VCaP (cell line): ENCODE measurements around the gene RAB37.

Experiments
- H3K27ac ChIP-seq: fragments of 450-650 bp; 2 replicates; pipeline ENCODE4 v1.5.1; 2017
- TF ChIP-seq, protein P1 (sequence below): fragments of 450-650 bp; conservative IDR thresholded peaks from 2 replicates; pipeline ENCODE4 v1.5.1; 2017; ENCODE audit warnings: mild to moderate bottlenecking, moderate library complexity

RAB37 gene, protein sequence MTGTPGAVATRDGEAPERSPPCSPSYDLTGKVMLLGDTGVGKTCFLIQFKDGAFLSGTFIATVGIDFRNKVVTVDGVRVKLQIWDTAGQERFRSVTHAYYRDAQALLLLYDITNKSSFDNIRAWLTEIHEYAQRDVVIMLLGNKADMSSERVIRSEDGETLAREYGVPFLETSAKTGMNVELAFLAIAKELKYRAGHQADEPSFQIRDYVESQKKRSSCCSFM

DNA sequence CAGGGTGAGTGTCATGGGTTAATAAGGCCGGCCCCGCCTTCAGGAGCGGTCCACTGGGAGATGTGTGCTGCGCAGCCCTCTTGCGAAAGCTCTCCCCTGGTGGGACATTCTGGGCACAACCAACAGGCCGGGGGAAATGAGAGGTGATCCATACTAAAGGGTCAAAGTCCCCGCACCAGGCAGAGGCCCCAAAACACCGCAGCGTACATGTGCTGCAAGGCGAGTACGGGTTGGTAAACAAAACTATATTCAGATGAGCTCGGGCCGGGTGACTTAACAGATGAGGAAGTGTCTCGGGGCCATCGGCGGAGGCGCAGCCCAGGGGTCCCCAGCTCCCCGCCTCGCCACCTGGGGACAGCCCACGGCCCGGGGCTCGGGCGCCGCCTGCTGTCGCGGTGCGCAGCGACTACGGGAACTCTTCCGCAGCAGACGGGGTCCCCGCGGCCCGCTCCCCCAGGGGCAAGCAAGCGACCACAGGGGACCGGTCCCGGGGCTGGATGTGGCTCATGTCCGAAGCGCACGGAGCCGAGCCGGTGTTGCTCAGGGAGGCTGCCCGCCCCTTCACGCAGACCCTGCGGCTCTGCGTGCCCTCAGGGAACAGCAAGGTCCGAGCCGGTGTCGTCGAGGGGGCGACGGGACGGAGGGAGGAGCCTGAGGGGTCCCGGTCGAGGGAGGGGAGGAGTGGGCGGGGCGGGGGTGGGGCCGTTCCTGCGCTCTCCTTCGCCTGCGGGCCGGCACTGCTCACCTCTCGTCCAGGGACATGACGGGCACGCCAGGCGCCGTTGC lies at the start of gene RAB37:
RAB37 (plus strand) TSS at position 744 of the 786 bp plus-strand sequence; CDS start at position 761, 17 bp downstream.
- TF ChIP-seq, protein P1, sequence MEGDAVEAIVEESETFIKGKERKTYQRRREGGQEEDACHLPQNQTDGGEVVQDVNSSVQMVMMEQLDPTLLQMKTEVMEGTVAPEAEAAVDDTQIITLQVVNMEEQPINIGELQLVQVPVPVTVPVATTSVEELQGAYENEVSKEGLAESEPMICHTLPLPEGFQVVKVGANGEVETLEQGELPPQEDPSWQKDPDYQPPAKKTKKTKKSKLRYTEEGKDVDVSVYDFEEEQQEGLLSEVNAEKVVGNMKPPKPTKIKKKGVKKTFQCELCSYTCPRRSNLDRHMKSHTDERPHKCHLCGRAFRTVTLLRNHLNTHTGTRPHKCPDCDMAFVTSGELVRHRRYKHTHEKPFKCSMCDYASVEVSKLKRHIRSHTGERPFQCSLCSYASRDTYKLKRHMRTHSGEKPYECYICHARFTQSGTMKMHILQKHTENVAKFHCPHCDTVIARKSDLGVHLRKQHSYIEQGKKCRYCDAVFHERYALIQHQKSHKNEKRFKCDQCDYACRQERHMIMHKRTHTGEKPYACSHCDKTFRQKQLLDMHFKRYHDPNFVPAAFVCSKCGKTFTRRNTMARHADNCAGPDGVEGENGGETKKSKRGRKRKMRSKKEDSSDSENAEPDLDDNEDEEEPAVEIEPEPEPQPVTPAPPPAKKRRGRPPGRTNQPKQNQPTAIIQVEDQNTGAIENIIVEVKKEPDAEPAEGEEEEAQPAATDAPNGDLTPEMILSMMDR: peak; percentile 38
- no peak within 1 kb of the TSS; the same call in 1 of the 2 replicates for H3K27ac ChIP-seq

DNA sequence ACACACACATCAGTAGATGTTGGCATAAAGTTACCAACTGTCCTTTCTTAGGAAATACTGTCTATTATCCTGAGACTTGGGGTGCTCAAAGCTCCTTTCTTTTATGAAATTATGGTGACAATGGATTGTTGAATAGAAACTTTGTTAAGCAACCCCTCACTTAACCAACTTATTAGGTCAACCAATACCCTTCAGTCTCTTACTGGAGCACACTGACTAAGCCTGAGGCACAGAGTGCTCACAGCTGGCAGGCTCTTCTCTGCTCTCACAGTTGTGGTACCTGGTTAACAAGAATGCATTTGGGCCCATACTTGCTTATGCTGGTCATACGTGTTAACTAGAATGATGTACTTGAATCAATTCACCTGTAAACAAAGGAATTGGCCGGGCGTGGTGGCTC lies 49.2 kb upstream of the RAB37 start:
- H3K27ac ChIP-seq: no peak overlapping the region

DNA sequence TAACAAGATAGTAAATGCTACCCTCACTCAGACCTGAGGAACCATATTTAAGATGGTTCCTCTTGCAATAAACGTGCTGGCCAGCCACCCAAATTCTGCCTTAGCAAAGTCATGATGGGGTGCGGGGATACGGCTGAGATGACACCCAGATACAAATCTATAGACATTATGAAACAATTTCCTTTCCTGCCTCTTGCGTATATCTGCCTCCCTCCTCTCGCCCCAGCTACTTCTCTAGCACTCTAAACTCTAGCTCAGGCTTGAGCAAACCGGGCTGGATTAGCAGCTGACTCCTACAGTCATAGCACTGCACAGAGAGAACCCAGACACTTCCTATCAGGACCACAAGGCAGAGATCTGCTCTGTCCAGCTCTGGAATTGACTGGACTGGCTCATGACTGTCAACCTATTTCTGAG lies 46.6 kb upstream of the RAB37 start:
- TF ChIP-seq, protein P1: no peak
- no peak overlapping the region for H3K27ac ChIP-seq

More for the DNA sequence above, 49.2 kb upstream of the RAB37 start:
- TF ChIP-seq, protein P1: no peak

DNA sequence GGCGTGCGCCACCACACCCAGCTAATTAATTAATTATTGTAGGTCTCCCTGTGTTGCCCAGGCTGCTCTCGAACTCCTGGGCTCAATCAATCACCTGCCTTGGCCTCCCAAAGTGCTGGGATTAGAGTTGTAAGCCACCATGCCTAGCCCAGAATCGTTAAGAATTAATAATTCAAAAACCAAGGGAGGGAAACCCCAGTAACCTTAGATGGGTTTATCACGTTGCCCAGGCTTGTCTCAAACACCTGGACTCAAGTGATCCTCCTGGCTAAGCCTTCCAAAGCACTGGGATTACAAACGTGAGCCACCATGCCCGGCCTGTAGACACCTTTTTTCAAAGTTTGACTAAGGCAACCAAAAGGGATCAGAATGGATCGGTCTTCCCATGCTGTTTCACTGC lies 45.9 kb upstream of the RAB37 start:
- TF ChIP-seq, protein P1: no peak
- no peak overlapping the region for H3K27ac ChIP-seq

DNA sequence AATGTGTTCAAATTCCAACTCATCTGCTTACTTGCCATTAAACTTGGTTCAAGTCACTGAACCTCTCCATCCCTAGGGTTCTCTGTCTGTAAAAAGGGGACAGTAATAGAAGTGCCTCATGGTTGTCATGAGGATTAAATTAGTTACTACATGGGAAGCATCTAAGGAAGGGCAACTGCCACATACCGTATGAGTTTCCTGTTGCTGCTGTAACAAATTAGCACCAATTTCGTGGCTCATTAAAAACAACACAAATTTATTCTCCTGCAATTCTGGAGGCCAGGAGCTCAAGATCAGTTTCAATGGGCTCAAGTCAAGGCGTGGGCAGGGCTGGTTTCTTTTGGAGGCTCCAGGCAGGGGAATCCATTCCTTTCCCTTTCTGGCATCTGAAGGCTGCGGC lies 43.0 kb upstream of the RAB37 start:
- no peak overlapping the region for H3K27ac ChIP-seq
- TF ChIP-seq, protein P1: no peak

DNA sequence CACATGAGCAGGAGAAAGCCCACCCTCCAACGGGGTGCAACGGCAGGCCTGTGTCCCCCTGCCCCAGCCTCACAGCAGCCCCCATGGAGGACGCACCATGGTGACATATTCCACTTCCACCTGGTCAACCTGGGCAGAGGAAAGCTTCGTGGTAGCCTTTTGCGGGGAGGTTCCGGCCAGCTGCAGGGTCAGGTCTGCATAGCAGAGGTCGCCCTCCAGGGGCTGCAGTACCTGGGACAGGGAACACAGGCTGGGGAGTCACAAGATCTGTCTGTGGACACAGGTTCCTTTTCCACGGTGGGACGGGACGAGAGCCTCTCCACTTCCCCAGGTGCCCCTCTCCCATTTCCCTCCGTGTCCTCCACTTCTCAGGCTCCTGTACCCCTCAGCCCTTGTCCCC lies 41.4 kb upstream of the RAB37 start:
- TF ChIP-seq, protein P1: no peak
- no peak overlapping the region for H3K27ac ChIP-seq

DNA sequence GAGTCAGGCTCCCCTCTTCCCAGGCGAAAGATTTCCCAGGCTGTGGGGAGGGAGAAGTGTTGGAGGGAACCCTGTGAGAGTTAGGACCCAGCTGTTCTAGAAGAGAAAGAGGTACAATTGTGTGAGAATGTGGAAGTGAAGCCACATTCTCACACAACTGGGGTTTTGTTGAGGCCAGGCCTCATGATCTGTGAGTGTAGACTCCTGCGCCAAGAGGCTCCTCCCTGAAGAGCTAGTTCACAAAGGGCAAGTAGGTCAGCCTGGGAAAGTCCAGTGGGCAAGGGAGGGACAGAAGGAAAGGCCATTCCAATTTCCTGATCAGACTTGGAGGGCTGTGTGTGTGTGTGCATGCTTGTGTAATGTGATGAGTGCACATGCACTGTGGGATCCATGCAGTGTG lies 39.5 kb upstream of the RAB37 start:
- TF ChIP-seq, protein P1: no peak
- no peak overlapping the region for H3K27ac ChIP-seq
